NOMO-1 treated with DMSO at 0.1 percent for 48 hours (cell line): ENCODE results near the gene SDCBP2.
A peak's percentile ranks its signal among the peaks of the same experiment; 100 is the strongest.
"Not testable (repeated sequence)": the region's sequence is repeated elsewhere in the genome, so short reads cannot be mapped to it uniquely, and the experiment has no call there.

ENCODE experiments used
- DNase-seq: peaks from one replicate; lab custom pipeline; 2025; ENCODE audit not compliant: unreplicated experiment; lab: John Stamatoyannopoulos, UW

Gene SDCBP2

GRCh38 chr20:1360094-1360846 lies 31.3 kb upstream of the SDCBP2 start:
- no peak for DNase-seq

DNA sequence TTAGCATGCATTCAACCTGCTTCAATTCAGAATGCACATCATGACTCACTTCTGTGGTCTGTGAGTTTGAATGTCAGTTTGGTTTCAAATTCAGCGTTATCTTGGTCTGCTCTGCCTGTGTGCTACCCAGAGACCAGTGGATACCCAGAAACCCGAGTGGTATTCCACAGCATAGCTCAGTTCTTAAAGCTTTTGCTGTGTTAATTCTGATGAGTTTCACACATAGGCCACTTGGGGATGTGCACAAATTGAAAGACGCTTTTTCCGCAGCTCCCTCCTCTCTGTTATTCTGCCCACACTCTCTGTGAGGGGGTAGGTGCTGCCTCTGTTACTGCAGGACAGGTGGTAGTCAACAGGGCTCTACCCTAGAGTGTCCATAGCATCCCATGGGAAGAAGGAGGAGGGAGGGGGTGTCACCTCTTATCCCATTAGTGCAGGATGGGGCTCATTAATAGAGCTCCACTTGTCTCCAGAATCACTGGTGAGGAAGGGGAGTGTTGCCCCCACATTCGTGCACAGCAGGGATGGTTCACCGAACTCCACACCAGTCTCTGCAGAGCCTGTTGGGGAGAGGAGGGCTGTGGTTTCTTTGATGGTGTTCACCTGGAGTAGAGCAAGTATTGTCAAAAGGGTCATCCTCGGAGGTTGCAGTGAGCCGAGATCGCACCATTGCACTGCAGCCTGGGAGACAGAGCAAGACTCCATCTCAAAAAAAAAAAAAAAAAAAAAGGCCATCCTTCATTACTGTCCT lies 29.2 kb upstream of the SDCBP2 start:
- no peak for DNase-seq

- DNase-seq: no peak
Measured at GRCh38 chr20:1353956-1354355, 25.0 kb upstream of the SDCBP2 start.

GRCh38 chr20:1346315-1346969 lies 17.5 kb upstream of the SDCBP2 start:
- no peak for DNase-seq

GRCh38 chr20:1345756-1346093 lies 16.8 kb upstream of the SDCBP2 start:
- DNase-seq: no peak

DNA sequence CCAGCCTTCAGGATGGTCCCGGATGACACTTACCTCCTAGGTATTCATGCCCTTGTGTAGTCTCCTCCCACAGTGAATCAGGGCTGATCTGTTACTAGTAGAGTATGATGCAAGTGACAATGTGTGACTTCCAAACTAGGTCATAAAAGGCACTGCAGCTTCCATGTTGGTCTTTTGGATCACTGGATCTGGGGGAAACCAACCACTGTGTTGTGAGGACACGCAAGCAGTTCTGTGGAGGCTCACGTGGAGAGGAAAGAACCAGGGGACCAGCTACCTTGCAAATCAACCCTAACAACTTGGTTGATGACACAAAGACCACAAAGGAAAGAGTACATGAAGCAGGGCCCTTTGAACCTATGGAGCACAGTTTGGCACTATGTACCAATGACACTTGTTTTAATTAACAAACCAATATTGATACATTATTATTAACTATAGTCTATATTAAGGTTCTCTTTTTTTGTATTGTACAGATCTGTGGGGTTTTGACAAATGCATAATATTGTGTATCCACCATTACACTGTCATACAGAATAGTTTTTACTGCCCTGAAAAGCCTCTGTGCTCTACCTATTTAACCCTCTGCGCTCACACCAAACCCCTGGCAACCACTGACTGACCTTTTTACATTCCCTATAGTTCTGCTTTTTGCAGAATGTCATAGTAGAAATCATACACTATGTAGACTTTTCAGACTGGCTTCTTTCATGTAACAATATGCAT lies 16.3 kb upstream of the SDCBP2 start:
- no peak for DNase-seq

DNA sequence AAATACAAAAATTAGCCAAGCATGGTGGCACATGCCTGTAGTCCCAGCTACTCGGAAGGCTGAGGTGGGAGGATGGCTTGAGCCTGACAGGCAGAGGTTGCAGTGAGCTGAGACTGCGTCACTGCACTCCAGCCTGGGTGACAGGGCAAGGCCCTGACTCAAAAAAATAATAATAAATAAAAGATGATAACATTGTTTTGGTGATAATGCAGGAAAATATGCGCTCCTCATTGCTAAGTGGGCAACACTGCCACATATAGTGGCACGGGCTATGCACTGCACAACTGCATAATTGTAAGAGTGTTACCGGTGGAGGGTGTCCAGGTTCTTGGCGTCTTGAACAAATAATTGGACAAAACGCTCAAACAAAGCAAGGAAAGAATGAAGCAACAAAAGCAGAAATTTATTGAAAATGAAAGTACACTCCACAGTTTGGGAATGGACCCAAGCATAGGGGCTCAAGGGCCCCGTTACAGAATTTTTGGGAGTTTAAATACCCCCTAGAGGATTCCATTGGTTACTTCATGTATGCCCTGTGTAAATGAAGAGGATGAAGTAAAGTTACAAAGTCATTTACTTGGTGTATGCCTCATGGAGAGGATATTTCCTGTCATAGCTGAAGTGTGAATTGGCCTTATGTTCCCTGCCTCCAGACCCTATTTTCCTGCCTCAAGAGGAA lies 14.6 kb upstream of the SDCBP2 start:
- not testable (repeated sequence) for DNase-seq

- peak; percentile 4 for DNase-seq
Measured at GRCh38 chr20:1341561-1342265, 12.8 kb upstream of the SDCBP2 start.

- no peak for DNase-seq
Measured at GRCh38 chr20:1338801-1339200, 9.9 kb upstream of the SDCBP2 start.

DNA sequence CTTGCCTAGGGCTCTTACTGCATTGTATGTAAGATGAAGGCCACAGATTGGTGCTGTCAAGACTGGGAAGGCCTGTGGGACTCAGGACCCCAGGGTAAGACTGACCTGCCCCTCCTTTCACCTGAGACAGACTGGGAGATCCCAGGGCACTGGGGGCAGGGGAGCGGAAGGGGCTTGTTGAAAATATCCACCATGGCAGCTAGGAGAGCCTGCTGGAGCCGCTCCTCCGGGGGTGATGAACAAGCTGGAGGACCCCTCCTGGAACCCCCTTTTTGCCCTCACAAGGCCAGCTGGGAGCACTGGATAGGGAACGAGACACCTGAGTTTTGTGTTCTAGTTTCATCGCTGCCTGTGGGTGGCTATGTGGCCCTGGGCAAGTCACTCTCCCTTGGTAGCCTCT lies 9.2 kb upstream of the SDCBP2 start:
- DNase-seq: no peak

GRCh38 chr20:1337441-1337840 lies 8.5 kb upstream of the SDCBP2 start:
- no peak for DNase-seq

DNA sequence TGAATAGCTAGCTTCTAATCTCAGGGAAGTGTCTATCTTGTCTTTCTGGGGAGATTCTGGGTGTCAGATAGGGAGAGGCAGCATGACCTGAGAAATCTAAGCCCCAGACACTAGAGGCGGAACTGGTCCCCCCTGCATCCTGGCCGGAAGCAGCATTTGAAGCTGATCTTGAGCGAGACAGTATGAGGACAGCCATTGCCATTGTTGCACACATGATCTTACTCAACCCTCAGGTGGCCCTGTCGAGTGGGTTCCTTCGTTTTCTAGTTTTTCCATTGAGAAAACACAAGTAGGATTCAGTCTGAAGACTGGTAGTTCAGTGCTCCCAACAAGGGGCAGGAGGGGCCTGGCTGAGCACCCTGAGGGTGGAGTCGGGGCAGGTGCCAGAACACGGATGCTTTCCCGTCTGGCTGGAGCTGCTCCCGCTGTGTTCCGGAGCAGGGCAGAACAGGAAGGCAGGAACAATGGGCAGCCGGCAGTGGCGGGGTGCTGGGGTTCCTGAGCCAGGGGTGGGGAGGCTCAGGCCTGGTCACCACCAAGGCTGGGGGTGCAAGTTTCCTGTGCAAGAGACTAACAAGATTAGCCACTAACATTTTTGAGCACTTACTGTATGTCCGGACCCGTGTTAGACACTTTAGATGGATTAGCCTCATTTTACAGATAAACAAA lies 7.9 kb upstream of the SDCBP2 start:
- no peak for DNase-seq

GRCh38 chr20:1335961-1336698 lies 7.2 kb upstream of the SDCBP2 start:
- no peak for DNase-seq

- peak; percentile 21 for DNase-seq
Measured at GRCh38 chr20:1334761-1335160, 5.8 kb upstream of the SDCBP2 start.

GRCh38 chr20:1334370-1334731 lies 5.4 kb upstream of the SDCBP2 start:
- DNase-seq: no peak

- no peak for DNase-seq
Measured at GRCh38 chr20:1333462-1334369, 4.8 kb upstream of the SDCBP2 start.

- no peak for DNase-seq
Measured at GRCh38 chr20:1332749-1333300, 3.9 kb upstream of the SDCBP2 start.
